LNCAP (cell line): ENCODE measurements around the gene FGFR4.

Experiments used
- TF ChIP-seq, protein P1 (sequence below): fragments of 450-650 bp; IDR thresholded peaks from 2 replicates; pipeline ENCODE4 v1.5.1; 2017; ENCODE audit warnings: mild to moderate bottlenecking

Gene FGFR4

DNA sequence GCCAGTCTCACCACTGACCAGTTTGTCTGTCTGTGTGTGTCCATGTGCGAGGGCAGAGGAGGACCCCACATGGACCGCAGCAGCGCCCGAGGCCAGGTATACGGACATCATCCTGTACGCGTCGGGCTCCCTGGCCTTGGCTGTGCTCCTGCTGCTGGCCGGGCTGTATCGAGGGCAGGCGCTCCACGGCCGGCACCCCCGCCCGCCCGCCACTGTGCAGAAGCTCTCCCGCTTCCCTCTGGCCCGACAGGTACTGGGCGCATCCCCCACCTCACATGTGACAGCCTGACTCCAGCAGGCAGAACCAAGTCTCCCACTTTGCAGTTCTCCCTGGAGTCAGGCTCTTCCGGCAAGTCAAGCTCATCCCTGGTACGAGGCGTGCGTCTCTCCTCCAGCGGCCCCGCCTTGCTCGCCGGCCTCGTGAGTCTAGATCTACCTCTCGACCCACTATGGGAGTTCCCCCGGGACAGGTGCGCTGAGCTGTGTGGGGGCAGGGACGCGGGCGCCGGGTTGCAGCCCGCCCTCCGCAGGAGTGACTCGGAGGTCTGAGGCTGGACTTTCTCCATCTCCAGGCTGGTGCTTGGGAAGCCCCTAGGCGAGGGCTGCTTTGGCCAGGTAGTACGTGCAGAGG lies 6.5 kb downstream of the FGFR4 start:
- TF ChIP-seq, protein P1, sequence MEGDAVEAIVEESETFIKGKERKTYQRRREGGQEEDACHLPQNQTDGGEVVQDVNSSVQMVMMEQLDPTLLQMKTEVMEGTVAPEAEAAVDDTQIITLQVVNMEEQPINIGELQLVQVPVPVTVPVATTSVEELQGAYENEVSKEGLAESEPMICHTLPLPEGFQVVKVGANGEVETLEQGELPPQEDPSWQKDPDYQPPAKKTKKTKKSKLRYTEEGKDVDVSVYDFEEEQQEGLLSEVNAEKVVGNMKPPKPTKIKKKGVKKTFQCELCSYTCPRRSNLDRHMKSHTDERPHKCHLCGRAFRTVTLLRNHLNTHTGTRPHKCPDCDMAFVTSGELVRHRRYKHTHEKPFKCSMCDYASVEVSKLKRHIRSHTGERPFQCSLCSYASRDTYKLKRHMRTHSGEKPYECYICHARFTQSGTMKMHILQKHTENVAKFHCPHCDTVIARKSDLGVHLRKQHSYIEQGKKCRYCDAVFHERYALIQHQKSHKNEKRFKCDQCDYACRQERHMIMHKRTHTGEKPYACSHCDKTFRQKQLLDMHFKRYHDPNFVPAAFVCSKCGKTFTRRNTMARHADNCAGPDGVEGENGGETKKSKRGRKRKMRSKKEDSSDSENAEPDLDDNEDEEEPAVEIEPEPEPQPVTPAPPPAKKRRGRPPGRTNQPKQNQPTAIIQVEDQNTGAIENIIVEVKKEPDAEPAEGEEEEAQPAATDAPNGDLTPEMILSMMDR, result no peak

GRCh38 chr5:177093803-177094202 lies 7.1 kb downstream of the FGFR4 start:
- TF ChIP-seq, protein P1, result no peak

DNA sequence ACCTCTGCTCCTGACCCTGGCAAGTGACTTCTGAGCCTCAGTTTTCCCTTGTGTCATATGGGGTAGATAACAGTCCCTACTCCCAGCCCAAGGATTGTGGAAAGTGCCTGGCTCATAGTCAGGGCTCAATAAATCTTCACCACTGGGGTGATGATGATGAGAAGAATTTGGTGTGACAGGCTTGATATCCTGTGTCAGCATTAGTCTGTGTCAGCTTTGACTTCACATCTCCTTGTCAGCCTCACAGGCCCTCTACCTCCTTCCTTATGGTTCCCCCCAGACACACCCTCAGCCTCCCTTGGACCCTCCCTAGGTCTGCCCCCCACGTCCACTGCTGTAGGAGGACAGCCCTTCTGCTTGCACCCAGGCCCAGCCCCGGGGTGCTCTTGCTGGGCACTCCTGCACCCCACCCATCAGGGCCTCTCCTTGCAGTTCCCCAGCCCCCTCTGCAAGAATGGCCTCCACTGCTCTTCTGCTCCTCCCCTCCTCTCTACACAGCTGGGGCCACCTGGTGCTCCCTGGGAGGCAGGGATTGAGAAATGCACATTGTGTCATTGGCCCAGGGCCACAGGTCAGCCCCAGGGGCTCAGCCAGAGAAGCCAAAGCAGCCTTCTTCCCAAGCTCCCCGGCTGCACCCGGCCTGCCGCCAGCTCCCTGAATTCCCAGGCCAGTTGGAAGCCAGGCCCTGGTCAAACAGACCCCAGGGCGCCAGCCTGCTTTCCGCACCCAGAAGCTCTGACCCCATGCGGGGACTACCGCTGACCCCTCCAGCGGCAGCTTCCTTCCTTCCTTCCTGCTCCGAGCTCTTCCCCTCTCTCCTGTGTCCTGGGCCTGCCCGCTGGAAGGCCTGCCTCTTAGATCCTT lies 7.7 kb downstream of the FGFR4 start:
- TF ChIP-seq, protein P1, result no peak

- TF ChIP-seq, protein P1, result no peak
Measured at GRCh38 chr5:177095088-177095669, 8.5 kb downstream of the FGFR4 start.

- TF ChIP-seq, protein P1, result no peak
Measured at GRCh38 chr5:177096162-177097015, 9.7 kb downstream of the FGFR4 start.

DNA sequence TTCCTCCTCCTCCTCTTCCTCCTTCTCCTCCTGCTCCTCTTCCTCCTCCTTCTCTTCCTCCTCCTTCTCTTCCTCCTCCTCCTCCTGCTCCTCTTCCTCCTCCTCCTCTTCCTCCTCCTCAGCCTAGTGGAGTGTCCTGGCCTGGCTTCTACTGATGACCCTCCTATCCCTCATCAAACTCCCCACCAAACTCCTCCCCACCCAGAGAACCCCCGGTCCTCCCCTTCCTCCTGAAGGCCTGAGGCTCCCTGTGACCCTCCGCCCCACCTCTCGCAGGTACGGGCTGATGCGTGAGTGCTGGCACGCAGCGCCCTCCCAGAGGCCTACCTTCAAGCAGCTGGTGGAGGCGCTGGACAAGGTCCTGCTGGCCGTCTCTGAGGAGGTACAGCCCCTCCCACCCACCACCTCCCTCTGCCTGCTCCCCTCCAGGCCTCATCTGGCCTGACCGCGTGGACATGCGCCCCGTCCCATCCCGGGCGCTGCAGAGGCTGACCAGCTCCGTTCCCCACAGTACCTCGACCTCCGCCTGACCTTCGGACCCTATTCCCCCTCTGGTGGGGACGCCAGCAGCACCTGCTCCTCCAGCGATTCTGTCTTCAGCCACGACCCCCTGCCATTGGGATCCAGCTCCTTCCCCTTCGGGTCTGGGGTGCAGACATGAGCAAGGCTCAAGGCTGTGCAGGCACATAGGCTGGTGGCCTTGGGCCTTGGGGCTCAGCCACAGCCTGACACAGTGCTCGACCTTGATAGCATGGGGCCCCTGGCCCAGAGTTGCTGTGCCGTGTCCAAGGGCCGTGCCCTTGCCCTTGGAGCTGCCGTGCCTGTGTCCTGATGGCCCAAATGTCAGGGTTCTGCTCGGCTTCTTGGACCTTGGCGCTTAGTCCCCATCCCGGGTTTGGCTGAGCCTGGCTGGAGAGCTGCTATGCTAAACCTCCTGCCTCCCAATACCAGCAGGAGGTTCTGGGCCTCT lies 10.6 kb downstream of the FGFR4 start:
- TF ChIP-seq, protein P1, result no peak
